COLO668 (cell line): ENCODE results near the gene TRAPPC11.

ENCODE experiments used
- DNase-seq: peaks from one replicate; lab custom pipeline; 2025; ENCODE audit not compliant: unreplicated experiment; lab: John Stamatoyannopoulos, UW

The TRAPPC11 gene

GRCh38 chr4:183757060-183757459 is 98.0 kb downstream of the TRAPPC11 start:
- DNase-seq: no peak

- DNase-seq: no peak
Observed at GRCh38 chr4:183758061-183758757, 99.1 kb downstream of the TRAPPC11 start.

GRCh38 chr4:183758758-183759447 is 99.8 kb downstream of the TRAPPC11 start:
- no peak for DNase-seq

GRCh38 chr4:183760326-183760725 is 101.2 kb downstream of the TRAPPC11 start:
- DNase-seq: no peak
